ENCODE results near the gene GJC1. TPM values are rescaled to one million over a fixed set of nuclear protein-coding genes. Genes with fewer than 3 reads are reported as not detected.

Gene GJC1
- total RNA-seq, 2 experiments from 2014 or later, result 1.6 to 2.2 TPM

- Mint-ChIP-seq H3K4me1 (ENCODE audit: low read depth) (peaks cover 16% of the 10 kb centered on the region), H3K27me3 (ENCODE audit: low read depth) (peaks cover 6% of the 10 kb centered on the region), H3K27ac (peak overlapping the region; percentile 81), H3K36me3 (ENCODE audit: low read depth) (no peaks in the 10 kb centered on the region), H3K4me3 (peak overlapping the region; percentile 76), H3K9me3 (ENCODE audit: insufficient read depth) (no peaks in the 10 kb centered on the region)
- peak; percentile 99 for DNase-seq
- ChIA-PET CTCF (interaction anchor here (0.9 to 2.4 kb wide), 29 partner anchors 9 to 360 kb away, joined by 3 to 50 read pairs (median 4); partner anchors contain the start of genes ACBD4, CCDC43 and EFTUD2), POLR2A (interaction anchor here (1.0 kb wide), 1 partner anchor 275 kb away, joined by 4 read pairs; no protein-coding TSS in a partner anchor)
- peak; percentile 97 for ATAC-seq
Measured at GRCh38 chr17:44775136-44775837, 54.8 kb downstream of the GJC1 start.

DNA sequence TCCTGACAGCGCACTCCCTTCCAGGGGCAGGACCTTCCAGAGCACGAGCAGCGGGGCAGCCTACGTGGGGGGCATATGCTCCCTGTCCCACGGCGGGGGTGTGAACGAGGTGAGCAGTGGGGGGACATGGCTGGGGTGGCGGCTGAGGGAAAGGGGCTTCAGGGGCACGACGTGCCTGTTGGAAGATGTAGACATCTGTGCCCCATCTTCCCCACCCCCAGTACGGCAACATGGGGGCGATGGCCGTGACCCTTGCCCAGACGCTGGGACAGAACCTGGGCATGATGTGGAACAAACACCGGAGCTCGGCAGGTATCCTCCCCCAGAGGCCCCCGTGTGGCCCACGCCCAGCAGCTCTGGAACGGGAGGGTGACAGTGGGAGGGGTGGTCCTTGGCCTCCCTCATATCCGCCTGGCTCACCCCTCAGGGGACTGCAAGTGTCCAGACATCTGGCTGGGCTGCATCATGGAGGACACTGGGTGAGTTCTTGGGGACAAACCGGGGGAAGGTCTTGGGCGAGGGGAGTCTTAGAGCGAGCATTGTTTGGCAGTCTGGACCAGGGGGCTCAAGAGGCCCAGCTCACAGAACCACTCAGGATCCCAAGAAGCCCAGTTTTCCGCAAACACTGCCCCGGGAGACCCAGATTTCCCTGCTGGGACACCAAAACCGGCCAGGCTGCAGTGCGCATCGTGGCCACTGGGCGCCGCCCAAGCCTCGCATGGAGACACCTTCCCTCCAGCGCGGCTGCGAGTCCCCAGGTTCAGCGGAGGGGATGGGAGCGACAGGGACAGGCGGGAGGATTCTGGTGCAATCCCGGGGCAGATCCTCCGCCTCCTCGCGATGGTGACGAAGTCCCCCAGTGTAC lies 55.6 kb downstream of the GJC1 start:
- peaks cover 14% of the 10 kb centered on the region for H3K4me1 Mint-ChIP-seq (ENCODE audit: low read depth)
- ChIA-PET CTCF (interaction anchor here (0.7 to 2.4 kb wide), 15 partner anchors 11 to 247 kb away, joined by 3 to 50 read pairs (median 4); partner anchors contain the start of gene EFTUD2), POLR2A (no interaction called here)
- no peaks in the 10 kb centered on the region for H3K9me3 Mint-ChIP-seq (ENCODE audit: insufficient read depth)
- DNase-seq (peak; percentile 90), ATAC-seq (peak; percentile 36)
- H3K27me3 Mint-ChIP-seq (ENCODE audit: low read depth), result peaks cover 6% of the 10 kb centered on the region
- H3K27ac Mint-ChIP-seq, result peak overlapping the region; percentile 72
- H3K36me3 Mint-ChIP-seq (ENCODE audit: low read depth), result no peaks in the 10 kb centered on the region
- peak overlapping the region; percentile 76 for H3K4me3 Mint-ChIP-seq

DNA sequence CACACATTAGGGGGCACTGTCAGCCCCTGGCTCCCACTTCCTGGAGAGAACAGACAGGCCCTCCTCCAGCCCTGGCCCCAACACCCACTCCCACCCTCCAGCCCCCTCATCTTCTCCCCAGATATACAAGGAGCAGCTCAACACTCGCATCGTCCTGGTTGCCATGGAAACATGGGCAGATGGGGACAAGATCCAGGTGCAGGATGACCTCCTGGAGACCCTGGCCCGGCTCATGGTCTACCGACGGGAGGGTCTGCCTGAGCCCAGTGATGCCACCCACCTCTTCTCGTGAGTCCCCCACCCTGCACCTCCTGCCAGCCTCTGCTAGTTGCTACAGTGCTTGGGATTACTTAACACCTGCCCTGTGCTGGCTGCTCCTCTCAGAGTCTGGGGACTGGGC lies 56.9 kb downstream of the GJC1 start:
- peaks cover 18% of the 10 kb centered on the region for H3K4me1 Mint-ChIP-seq (ENCODE audit: low read depth)
- peaks cover 6% of the 10 kb centered on the region for H3K27me3 Mint-ChIP-seq (ENCODE audit: low read depth)
- POLR2A ChIA-PET, result no interaction called here
- no peak overlapping the region for H3K4me3 Mint-ChIP-seq
- DNase-seq (no peak), ATAC-seq (no peak)
- CTCF ChIA-PET, result interaction anchor here (0.6 to 1.3 kb wide), 3 partner anchors 105 to 327 kb away, joined by 3 to 5 read pairs (median 3); no protein-coding TSS in a partner anchor
- H3K36me3 Mint-ChIP-seq (ENCODE audit: low read depth), result no peaks in the 10 kb centered on the region
- H3K9me3 Mint-ChIP-seq (ENCODE audit: insufficient read depth), result no peaks in the 10 kb centered on the region
- no peak overlapping the region for H3K27ac Mint-ChIP-seq

- ATAC-seq (no peak), DNase-seq (no peak)
- Mint-ChIP-seq H3K4me1 (ENCODE audit: low read depth) (peaks cover 25% of the 10 kb centered on the region), H3K9me3 (ENCODE audit: insufficient read depth) (no peaks in the 10 kb centered on the region), H3K27ac (no peak overlapping the region), H3K36me3 (ENCODE audit: low read depth) (no peaks in the 10 kb centered on the region), H3K27me3 (ENCODE audit: low read depth) (peaks cover 6% of the 10 kb centered on the region), H3K4me3 (no peak overlapping the region)
- ChIA-PET POLR2A (no interaction called here), CTCF (interaction anchor here (0.5 to 1.3 kb wide), 4 partner anchors 105 to 1793 kb away, joined by 3 to 5 read pairs (median 3); partner anchors contain the start of gene PTGES3L)
Measured at GRCh38 chr17:44772308-44773045, 57.6 kb downstream of the GJC1 start.

- ATAC-seq (no peak), DNase-seq (no peak)
- CTCF ChIA-PET, result interaction anchor here (0.7 to 3.6 kb wide), 3 partner anchors 9 to 109 kb away, joined by 3 to 13 read pairs (median 3); no protein-coding TSS in a partner anchor
- H3K27me3 Mint-ChIP-seq (ENCODE audit: low read depth), result peaks cover 11% of the 10 kb centered on the region
- no peaks in the 10 kb centered on the region for H3K9me3 Mint-ChIP-seq (ENCODE audit: insufficient read depth)
- POLR2A ChIA-PET, result interaction anchor here (1.0 kb wide), 1 partner anchor 97 kb away, joined by 3 read pairs; no protein-coding TSS in a partner anchor
- no peak overlapping the region for H3K4me3 Mint-ChIP-seq
- no peaks in the 10 kb centered on the region for H3K36me3 Mint-ChIP-seq (ENCODE audit: low read depth)
- H3K4me1 Mint-ChIP-seq (ENCODE audit: low read depth), result peaks cover 22% of the 10 kb centered on the region
- H3K27ac Mint-ChIP-seq, result no peak overlapping the region
Measured at GRCh38 chr17:44770166-44770925, 59.7 kb downstream of the GJC1 start.

DNA sequence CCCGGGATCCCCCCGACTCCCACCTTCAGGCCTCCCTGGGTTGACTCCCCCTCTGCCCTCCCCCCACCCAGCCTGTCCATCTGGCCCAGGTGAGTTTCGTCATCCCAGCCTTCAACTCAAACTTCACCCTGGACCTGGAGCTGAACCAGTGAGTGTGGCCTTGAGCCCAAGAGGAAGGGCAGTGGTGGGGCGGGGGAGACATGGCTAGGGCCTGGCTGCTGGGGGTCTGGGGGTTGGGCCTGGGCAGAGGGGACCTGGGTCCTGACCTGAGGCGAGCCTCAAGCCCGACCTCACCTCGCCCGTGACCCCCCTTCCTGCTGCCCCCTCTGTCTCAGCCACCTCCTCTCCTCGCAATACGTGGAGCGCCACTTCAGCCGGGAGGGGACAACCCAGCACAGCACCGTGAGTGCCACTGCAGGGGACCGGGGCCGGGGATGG lies 60.4 kb downstream of the GJC1 start:
- DNase-seq (no peak), ATAC-seq (no peak)
- H3K4me1 Mint-ChIP-seq (ENCODE audit: low read depth), result peaks cover 18% of the 10 kb centered on the region
- no peak overlapping the region for H3K4me3 Mint-ChIP-seq
- no peaks in the 10 kb centered on the region for H3K9me3 Mint-ChIP-seq (ENCODE audit: insufficient read depth)
- no peaks in the 10 kb centered on the region for H3K36me3 Mint-ChIP-seq (ENCODE audit: low read depth)
- CTCF ChIA-PET, result interaction anchor here (3.6 kb wide), 1 partner anchor 10 kb away, joined by 13 read pairs; no protein-coding TSS in a partner anchor
- no peak overlapping the region for H3K27ac Mint-ChIP-seq
- POLR2A ChIA-PET, result interaction anchor here (1.0 kb wide), 1 partner anchor 97 kb away, joined by 3 read pairs; no protein-coding TSS in a partner anchor
- peaks cover 11% of the 10 kb centered on the region for H3K27me3 Mint-ChIP-seq (ENCODE audit: low read depth)

- CTCF ChIA-PET, result interaction anchor here (1.2 to 3.6 kb wide), 2 partner anchors 10 to 109 kb away, joined by 4 to 13 read pairs; no protein-coding TSS in a partner anchor
- peaks cover 18% of the 10 kb centered on the region for H3K4me1 Mint-ChIP-seq (ENCODE audit: low read depth)
- peaks cover 11% of the 10 kb centered on the region for H3K27me3 Mint-ChIP-seq (ENCODE audit: low read depth)
- no peaks in the 10 kb centered on the region for H3K36me3 Mint-ChIP-seq (ENCODE audit: low read depth)
- POLR2A ChIA-PET, result no interaction called here
- H3K27ac Mint-ChIP-seq, result no peak overlapping the region
- no peak for ATAC-seq
- no peak for DNase-seq
- H3K4me3 Mint-ChIP-seq, result no peak overlapping the region
- H3K9me3 Mint-ChIP-seq (ENCODE audit: insufficient read depth), result no peaks in the 10 kb centered on the region
Measured at GRCh38 chr17:44769230-44769629, 60.9 kb downstream of the GJC1 start.

GRCh38 chr17:44768505-44769142 lies 61.5 kb downstream of the GJC1 start:
- Mint-ChIP-seq H3K27ac (peak overlapping the region; percentile 69), H3K9me3 (ENCODE audit: insufficient read depth) (no peaks in the 10 kb centered on the region), H3K27me3 (ENCODE audit: low read depth) (peaks cover 11% of the 10 kb centered on the region), H3K36me3 (ENCODE audit: low read depth) (no peaks in the 10 kb centered on the region), H3K4me3 (peak overlapping the region; percentile 6), H3K4me1 (ENCODE audit: low read depth) (peaks cover 18% of the 10 kb centered on the region)
- peak; percentile 69 for ATAC-seq
- ChIA-PET POLR2A (no interaction called here), CTCF (interaction anchor here (1.2 to 3.6 kb wide), 2 partner anchors 11 to 110 kb away, joined by 4 to 13 read pairs; no protein-coding TSS in a partner anchor)
- peak; percentile 51 for DNase-seq

- peaks cover 12% of the 10 kb centered on the region for H3K27me3 Mint-ChIP-seq (ENCODE audit: low read depth)
- ChIA-PET CTCF (no interaction called here), POLR2A (no interaction called here)
- no peak overlapping the region for H3K27ac Mint-ChIP-seq
- no peak overlapping the region for H3K4me3 Mint-ChIP-seq
- ATAC-seq (no peak), DNase-seq (no peak)
- no peaks in the 10 kb centered on the region for H3K9me3 Mint-ChIP-seq (ENCODE audit: insufficient read depth)
- peaks cover 18% of the 10 kb centered on the region for H3K4me1 Mint-ChIP-seq (ENCODE audit: low read depth)
- H3K36me3 Mint-ChIP-seq (ENCODE audit: low read depth), result no peaks in the 10 kb centered on the region
Measured at GRCh38 chr17:44767493-44767892, 62.6 kb downstream of the GJC1 start.

- Mint-ChIP-seq H3K9me3 (ENCODE audit: insufficient read depth) (no peaks in the 10 kb centered on the region), H3K4me3 (no peak overlapping the region), H3K36me3 (ENCODE audit: low read depth) (no peaks in the 10 kb centered on the region), H3K4me1 (ENCODE audit: low read depth) (peaks cover 18% of the 10 kb centered on the region), H3K27ac (peak overlapping the region; percentile 25), H3K27me3 (ENCODE audit: low read depth) (peaks cover 12% of the 10 kb centered on the region)
- ATAC-seq, result no peak
- no peak for DNase-seq
- ChIA-PET CTCF (interaction anchor here (1.5 kb wide), 1 partner anchor 9 kb away, joined by 5 read pairs; no protein-coding TSS in a partner anchor), POLR2A (no interaction called here)
Measured at GRCh38 chr17:44766409-44767038, 63.6 kb downstream of the GJC1 start.
